Neuron (in vitro differentiated cells): ENCODE data around the gene RPL5.

Experiments used
- H2AFZ ChIP-seq: one replicate; pipeline ENCODE4 v1.6.1; 2013; ENCODE audit warnings: low read depth, mild to moderate bottlenecking, inconsistent platforms, low read length, moderate library complexity
- H3K27me3 ChIP-seq: one replicate; pipeline ENCODE4 v1.6.1; 2013; ENCODE audit warnings: low read length; ENCODE audit not compliant: insufficient read depth
- H3K36me3 ChIP-seq: one replicate; pipeline ENCODE4 v1.6.1; 2013; ENCODE audit warnings: low read length; ENCODE audit not compliant: insufficient read depth
- H3K4me1 ChIP-seq: one replicate; pipeline ENCODE4 v1.6.1; 2013; ENCODE audit warnings: low read length; ENCODE audit not compliant: insufficient read depth
- H3K4me3 ChIP-seq: 2 replicates; pipeline ENCODE4 v1.5.1; 2013; ENCODE audit warnings: mild to moderate bottlenecking, low read length, moderate library complexity
- H3K9me3 ChIP-seq: one replicate; pipeline ENCODE4 v1.6.1; 2013; ENCODE audit warnings: low read length

RPL5 gene

DNA sequence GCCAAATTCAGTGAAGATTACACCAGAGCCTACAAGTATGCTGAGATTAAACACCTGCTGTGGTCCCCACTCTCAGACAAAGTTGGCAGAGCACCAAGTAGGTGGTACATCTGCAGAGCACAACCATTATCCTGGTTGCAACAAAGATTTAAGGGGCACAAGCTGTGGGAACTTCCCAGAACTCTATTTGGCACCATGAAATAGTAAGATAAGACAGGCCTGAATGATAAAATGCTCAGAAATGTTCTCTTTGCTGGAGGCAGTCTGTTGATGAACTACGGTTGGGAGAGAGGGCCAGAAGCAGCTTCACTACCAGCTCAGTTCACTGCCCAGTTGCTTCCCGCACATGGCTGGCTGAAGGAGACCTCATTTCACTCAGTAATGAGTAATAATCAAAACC, 19.9 kb downstream of the RPL5 start:
- Histone ChIP-seq H3K36me3 (no peaks in the 10 kb centered on the region), H3K4me3 (no peak overlapping the region), H3K27me3 (no peaks in the 10 kb centered on the region), H2AFZ (no peak overlapping the region), H3K9me3 (no peaks in the 10 kb centered on the region), H3K4me1 (no peaks in the 10 kb centered on the region)

DNA sequence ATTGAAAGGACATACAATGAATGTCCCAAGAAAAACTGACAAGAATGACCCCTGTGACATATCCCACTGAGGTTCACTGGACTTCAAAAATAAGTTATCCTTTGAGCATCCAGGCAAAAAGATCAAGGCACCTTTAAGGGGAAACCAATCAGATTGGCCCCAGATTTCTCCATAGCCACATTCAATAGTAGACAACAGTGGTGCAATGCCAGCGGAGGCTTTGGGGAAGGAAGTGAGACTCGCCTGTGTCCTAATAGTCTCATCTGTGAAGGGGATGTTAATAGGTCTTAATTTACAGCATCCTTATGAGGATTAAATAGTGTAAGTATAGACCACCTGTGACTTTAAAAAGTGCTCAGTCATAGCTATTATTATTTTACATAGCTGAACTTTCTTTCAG, 21.5 kb downstream of the RPL5 start:
- Histone ChIP-seq H2AFZ (no peak overlapping the region), H3K4me1 (no peaks in the 10 kb centered on the region), H3K4me3 (no peak overlapping the region), H3K36me3 (no peaks in the 10 kb centered on the region), H3K9me3 (no peaks in the 10 kb centered on the region), H3K27me3 (no peaks in the 10 kb centered on the region)

DNA sequence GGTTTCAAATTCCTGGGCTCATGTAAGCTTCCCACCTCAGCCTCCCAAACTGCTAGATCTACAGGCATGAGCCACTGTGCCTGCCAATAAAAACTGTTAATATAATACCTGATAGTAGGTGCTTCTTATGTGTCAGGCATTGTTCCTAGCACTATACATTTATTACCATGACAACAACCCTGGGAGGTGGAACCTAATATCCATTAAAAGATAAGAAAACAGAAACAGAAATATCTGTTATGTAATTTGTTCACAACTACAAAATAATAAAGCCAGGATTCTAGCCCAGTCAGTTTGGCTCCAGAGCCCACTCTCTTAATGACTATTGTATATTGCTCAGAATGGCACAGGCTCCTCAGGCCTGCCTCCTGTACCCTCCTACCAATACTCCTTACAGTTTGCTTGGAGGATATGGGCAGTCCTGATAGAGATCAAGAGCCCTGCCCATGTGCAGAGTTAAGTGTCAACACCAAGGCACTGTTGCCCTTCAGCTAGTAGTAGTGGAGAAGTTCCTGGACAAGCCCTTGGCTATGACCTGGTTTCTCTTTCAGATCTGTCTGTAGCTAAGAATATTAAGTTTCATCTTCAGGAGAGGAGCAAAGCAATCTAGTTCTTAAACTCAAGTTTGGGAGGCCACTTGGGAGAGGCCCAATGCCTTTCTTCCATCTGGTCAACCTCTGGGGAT, 22.4 kb downstream of the RPL5 start:
- Histone ChIP-seq H3K27me3 (no peaks in the 10 kb centered on the region), H3K4me3 (no peak overlapping the region), H3K36me3 (no peaks in the 10 kb centered on the region), H3K4me1 (peaks cover 2% of the 10 kb centered on the region), H3K9me3 (no peaks in the 10 kb centered on the region), H2AFZ (no peak overlapping the region)

DNA sequence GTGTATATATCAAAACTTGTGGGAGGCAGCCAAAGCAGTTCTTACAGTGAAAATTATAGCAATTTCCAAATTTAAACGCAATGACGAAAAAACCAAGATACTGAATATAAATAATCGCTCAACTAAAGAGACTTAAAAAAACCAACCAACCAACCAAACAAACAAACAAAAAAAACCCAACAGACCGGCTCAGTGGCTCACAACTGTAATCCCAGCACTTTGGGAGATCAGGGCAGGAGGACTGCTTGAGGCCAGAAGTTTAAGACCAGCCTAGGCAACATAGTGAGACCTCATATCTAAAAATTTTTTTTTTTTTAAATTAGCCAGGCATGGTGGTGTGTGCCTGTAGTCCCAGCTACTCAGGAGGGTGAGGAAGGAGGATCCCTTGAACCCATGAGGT, 23.4 kb downstream of the RPL5 start:
- no peak overlapping the region for H2AFZ ChIP-seq
- no peaks in the 10 kb centered on the region for H3K27me3 ChIP-seq
- H3K9me3 ChIP-seq = no peaks in the 10 kb centered on the region
- H3K4me3 ChIP-seq = no peak overlapping the region
- H3K4me1 ChIP-seq = peaks cover 2% of the 10 kb centered on the region
- H3K36me3 ChIP-seq = no peaks in the 10 kb centered on the region

DNA sequence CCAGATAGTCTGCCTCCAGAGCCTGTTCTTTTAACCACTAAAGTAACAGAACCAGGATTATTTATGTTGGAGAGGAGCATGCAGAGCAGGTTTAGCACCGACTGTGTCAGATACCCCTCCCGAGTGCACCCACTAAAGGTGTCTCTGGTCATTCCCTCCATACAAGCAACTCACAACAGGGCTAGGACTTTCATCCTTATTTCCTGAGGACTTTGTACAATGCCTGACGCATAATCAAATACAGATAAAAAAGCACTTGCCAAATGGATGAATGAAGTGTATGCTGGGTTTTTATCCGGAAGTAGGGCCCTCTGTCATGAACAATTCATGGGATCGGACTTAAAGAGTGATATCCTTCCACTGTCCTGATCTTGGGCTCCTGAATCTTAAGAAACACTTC, 26.0 kb downstream of the RPL5 start:
- H3K4me3 ChIP-seq = no peak overlapping the region
- H3K4me1 ChIP-seq = peaks cover 4% of the 10 kb centered on the region
- no peaks in the 10 kb centered on the region for H3K36me3 ChIP-seq
- no peaks in the 10 kb centered on the region for H3K9me3 ChIP-seq
- H2AFZ ChIP-seq = no peak overlapping the region
- H3K27me3 ChIP-seq = no peaks in the 10 kb centered on the region

DNA sequence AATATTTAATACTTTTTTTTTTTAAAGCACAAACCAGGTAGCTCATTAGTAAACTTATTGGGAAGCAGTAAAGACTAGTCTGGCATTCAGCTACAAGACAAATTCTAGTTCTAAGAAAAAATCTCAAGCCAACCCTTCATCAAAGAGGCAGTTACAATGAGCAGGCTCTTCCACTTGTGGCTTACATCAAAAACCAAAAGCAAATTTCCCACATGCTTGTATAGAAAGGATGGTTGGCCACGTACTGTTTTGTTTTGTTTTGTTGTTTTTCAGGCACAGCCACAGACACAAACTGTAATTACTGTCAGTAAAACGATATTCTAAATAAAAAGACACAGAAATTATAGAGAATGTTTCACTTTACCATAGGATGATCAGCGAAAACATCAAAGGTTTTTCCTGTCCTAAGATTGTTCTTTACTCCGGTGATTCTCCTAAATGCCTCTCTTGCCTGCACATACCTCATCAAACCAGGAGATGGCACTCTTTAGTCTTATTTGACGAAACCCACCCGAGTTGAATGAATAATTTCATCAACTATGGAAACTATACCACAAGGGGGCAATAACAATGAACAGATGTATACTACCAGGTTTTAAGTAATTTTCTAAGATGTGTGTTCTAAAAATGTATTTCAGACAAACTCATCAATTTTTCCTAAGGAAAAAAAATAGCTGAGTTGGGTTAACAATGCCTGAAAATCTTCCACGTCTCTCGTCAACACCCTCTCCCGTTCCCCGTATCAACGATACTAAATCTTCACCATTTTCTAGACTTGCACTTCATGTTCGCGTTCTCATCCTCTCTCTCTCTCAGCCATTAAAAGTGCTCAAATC, 26.9 kb downstream of the RPL5 start:
- no peak overlapping the region for H2AFZ ChIP-seq

DNA sequence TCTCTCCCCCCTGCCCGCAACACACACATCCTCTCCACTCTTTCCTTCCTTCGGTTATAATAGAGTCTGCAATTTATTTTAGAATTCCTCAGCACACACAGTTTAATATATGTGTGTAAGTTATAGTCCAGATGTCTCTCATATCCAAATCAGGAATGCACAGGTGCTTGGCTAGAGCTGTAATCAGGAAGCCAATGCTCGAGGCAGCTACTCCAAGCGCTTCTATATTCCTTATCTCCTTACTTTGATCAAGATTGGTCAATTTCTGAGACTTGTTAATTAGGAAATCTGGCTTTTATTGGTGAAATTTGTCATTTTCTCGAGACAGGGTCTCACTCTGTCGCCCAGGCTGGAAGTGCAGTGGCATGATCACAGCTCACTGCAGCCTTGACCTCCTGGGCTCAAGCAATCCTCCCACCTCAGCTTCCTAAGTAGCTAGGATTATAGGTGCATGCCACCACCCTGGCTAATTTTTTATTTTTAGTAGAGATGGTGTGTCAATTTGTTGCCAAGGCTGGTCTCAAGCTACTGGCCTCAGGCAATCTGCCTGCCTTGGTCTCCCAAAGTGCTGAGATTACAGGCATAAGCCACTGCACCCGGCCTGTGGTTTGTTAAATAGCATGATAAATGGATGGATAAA, 27.7 kb downstream of the RPL5 start:
- Histone ChIP-seq H3K36me3 (no peaks in the 10 kb centered on the region), H2AFZ (no peak overlapping the region), H3K4me3 (no peak overlapping the region), H3K4me1 (peaks cover 4% of the 10 kb centered on the region), H3K27me3 (no peaks in the 10 kb centered on the region), H3K9me3 (no peaks in the 10 kb centered on the region)

More for the DNA sequence above, 26.9 kb downstream of the RPL5 start:
- Histone ChIP-seq H3K27me3 (no peaks in the 10 kb centered on the region), H3K36me3 (no peaks in the 10 kb centered on the region), H3K9me3 (no peaks in the 10 kb centered on the region), H3K4me3 (no peak overlapping the region), H3K4me1 (peaks cover 4% of the 10 kb centered on the region)

DNA sequence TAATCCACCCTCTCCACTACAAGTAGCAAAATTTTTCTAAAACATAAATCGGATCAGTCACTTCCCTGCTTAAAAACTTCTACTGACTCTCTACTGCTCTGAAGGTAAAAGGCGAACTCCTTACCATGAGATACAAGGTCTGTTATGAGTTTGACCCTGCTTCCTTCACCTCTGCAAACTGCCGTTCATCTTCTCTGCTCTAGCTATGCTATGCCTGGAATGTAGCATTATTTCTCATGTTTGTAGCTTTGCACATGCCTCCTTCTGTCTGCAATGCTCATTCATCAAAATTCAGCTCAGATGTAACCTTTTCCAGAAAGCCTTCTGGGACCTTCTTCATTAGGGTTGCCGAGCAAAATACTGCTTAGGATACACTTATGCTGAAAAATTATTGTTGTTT, 30.8 kb downstream of the RPL5 start:
- Histone ChIP-seq H3K27me3 (no peaks in the 10 kb centered on the region), H3K36me3 (no peaks in the 10 kb centered on the region), H3K4me1 (peaks cover 4% of the 10 kb centered on the region), H2AFZ (no peak overlapping the region), H3K4me3 (no peak overlapping the region), H3K9me3 (no peaks in the 10 kb centered on the region)

DNA sequence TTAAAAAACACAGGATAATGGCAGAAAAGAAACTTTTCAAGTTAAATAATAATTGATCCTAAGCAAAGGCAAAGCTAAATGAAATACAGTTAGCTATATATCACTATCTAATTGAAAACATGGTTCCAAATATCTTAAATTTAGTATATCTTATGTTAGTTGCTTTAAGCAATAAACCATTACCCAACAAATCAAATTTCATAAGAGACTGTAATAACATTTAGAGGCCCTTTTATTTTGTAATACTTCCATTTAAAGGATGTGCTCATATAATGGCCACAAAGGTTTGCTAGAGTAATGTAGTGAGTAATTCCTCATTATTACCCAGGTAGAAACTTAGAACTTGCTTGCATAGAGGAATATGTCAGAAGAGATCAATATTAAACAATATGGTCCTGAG, 32.3 kb downstream of the RPL5 start:
- Histone ChIP-seq H3K4me3 (no peak overlapping the region), H3K27me3 (no peaks in the 10 kb centered on the region), H3K4me1 (peaks cover 2% of the 10 kb centered on the region), H3K9me3 (no peaks in the 10 kb centered on the region), H3K36me3 (no peaks in the 10 kb centered on the region), H2AFZ (no peak overlapping the region)

DNA sequence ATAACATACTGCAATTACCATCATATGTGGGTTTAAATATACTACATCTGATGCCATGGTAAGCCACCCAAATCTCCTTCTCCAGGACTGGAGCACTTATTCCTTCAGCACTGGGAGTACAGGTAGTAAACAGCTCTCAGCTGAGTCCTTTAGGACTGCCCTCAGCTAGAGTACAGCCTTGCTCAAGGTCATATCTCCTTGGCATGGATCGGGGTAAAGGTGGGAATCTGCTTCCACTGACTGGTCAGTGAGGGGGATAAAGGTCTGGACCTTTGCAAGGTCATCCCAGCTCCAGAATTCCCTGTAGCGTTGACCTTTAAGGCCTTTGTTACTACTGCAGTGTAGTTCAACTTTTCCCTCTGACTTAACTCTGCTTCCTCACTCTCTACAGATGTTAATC, 38.8 kb downstream of the RPL5 start:
- Histone ChIP-seq H3K36me3 (no peaks in the 10 kb centered on the region), H3K4me1 (no peaks in the 10 kb centered on the region), H3K4me3 (no peak overlapping the region), H3K27me3 (no peaks in the 10 kb centered on the region), H3K9me3 (no peaks in the 10 kb centered on the region), H2AFZ (no peak overlapping the region)

DNA sequence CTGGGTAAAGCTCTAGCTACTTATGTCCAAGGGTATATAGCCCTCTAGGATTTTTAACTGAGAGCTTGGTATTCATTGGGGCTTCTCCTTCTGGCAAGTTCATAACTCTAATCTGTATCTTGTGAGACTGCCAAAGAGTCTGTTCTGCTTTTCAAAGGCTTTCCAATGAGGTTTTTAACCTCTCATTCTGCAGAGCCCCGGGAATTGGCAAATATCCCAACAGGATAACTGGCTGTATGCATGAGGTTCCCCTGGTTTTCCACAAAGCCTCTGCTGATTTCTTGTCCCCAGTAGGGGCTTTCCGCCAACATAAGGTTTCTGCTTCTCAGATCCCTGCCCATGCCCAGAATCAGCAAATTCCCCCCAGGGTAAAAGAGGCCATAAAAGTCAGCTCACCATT, 40.9 kb downstream of the RPL5 start:
- H3K27me3 ChIP-seq = no peaks in the 10 kb centered on the region
- H2AFZ ChIP-seq = no peak overlapping the region
- no peak overlapping the region for H3K4me3 ChIP-seq
- H3K36me3 ChIP-seq = no peaks in the 10 kb centered on the region
- no peaks in the 10 kb centered on the region for H3K9me3 ChIP-seq
- no peaks in the 10 kb centered on the region for H3K4me1 ChIP-seq

DNA sequence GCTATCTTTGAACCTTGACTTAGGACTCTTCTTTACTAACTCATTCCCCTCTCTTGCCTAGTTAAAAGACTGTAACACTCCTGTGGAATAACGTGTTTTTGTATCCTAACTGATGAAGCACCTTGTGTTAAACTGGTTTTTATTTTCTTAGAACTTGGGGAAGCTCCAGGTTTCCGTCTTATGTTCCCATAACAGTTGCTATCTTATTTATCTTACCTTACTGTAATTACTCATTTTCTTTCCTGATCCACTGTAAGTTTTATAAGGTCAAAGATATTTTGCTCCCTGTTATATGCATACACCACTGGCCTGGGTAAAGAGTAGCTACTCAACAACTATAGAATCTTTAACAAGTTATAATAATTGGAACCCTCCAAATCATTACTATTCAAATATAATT, 43.1 kb downstream of the RPL5 start:
- no peaks in the 10 kb centered on the region for H3K36me3 ChIP-seq
- H3K9me3 ChIP-seq = no peaks in the 10 kb centered on the region
- no peak overlapping the region for H2AFZ ChIP-seq
- H3K4me1 ChIP-seq = no peaks in the 10 kb centered on the region
- H3K4me3 ChIP-seq = no peak overlapping the region
- no peaks in the 10 kb centered on the region for H3K27me3 ChIP-seq

DNA sequence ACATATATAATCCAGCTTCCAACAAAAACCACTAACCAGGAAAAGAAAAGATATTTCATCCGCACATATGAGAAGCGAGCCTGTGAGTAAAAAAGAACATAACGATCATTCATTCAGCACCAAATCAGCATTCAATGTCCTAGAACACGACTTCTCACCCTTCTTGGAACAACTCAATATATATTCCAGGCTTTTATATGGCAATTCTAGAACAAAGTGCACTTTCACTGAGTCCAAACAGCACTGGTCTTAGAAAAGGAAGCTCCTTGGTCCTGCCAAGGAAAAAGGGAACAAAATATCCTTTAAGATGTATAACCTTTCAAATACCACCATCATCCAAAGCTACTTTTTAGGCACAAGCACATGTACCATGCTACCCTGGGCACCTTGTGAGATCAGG, 44.5 kb downstream of the RPL5 start:
- Histone ChIP-seq H2AFZ (no peak overlapping the region), H3K9me3 (no peaks in the 10 kb centered on the region), H3K4me3 (no peak overlapping the region), H3K27me3 (no peaks in the 10 kb centered on the region), H3K36me3 (no peaks in the 10 kb centered on the region), H3K4me1 (no peaks in the 10 kb centered on the region)
